AG20443 (cell line): ENCODE data around the gene CCDC186.
"Not testable (repeated sequence)": the region's sequence is repeated elsewhere in the genome, so short reads cannot be mapped to it uniquely, and the experiment has no call there.

Experiments used
- DNase-seq: peaks from one replicate; pipeline ENCODE4 v3.0.0; 2012; ENCODE audit warnings: low spot score, mixed read lengths

CCDC186 gene

GRCh38 chr10:114173603-114173920, 441 bp downstream of the CCDC186 start:
- DNase-seq: no peak

GRCh38 chr10:114172776-114173602, 1.0 kb downstream of the CCDC186 start:
- no peak for DNase-seq

- peak; percentile 8 for DNase-seq
Measured at GRCh38 chr10:114172216-114172615, 1.8 kb downstream of the CCDC186 start.

- no peak for DNase-seq
Measured at GRCh38 chr10:114168450-114169009, 5.5 kb downstream of the CCDC186 start.

GRCh38 chr10:114167985-114168384, 6.0 kb downstream of the CCDC186 start:
- no peak for DNase-seq

- no peak for DNase-seq
Measured at GRCh38 chr10:114166494-114166893, 7.5 kb downstream of the CCDC186 start.

DNA sequence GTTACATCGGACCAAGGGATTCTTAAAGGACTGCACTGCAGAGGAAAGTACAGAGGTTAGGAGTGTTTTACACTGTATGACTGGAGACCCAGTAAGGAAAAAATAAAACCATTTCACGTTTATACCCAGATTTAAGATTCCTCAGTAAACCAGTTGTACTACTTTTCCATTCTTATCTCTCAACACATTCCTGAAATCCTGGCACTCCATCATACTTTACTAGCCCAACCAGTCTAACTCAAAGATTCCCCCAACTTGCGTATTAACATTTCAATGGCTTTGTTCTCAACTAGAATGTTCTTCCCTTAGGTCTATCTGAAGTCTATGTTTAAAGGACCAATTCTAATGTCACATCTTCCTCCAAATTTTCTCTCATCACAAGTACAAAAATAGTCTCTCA, 8.0 kb downstream of the CCDC186 start:
- DNase-seq: no peak

DNA sequence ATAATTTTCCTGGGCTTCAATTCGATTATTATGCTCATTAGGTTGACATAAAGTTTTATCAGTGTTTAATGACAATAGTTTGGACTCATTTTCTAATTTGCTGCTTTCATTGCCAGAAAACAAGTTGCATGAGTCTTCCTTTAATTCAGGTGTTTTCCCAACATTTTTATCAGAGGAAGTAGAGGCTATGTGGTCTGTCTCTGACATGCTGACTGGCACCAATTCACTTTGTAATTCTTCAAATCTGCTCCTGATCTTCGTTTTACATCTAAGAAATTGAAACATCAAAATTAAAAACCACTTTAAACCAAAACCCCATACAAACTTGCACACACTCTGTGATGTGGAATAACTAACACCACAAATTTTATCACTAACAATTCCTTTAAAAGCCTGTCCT, 10.9 kb downstream of the CCDC186 start:
- DNase-seq: no peak

DNA sequence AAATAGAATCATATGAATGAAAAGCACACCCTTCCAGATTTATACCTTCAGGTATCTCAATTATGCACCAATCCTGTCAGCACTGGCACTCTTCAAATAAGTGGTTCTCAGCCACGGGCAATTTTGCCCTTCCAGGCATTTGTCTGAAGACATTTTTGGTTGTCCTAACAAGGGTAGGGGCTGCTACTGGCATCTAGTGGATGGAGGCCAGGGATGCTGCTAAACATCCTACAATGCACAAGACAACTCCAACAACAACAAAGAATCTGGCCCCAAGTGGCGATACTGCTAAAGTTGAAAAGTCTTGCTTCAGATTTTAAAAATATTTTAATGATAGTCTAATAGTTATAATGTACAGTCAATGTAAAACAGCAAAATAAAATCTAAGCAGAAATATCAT, 16.1 kb downstream of the CCDC186 start:
- no peak for DNase-seq

DNA sequence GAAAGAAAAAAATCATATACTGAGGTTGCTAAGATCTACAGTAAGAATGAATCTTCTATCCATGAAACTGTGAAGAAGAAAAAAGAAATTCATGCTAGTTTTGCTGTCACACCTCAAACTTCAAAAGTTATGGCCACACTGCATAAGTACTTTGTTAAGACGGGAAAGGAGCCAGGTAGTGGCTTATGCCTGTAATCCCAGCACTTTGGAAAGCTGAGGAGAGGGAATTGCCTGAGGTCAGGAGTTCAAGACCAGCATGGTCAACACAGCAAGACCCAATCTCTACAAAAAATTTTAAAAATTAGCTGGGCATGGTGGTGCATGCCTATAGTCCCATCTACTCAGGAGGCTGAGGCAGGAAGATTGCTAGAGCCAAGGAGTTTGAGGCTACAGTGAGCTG, 22.1 kb downstream of the CCDC186 start:
- no peak for DNase-seq

GRCh38 chr10:114151486-114151885, 22.5 kb downstream of the CCDC186 start:
- DNase-seq: peak; percentile 76

- DNase-seq: not testable (repeated sequence)
Measured at GRCh38 chr10:114149476-114149875, 24.5 kb downstream of the CCDC186 start.

DNA sequence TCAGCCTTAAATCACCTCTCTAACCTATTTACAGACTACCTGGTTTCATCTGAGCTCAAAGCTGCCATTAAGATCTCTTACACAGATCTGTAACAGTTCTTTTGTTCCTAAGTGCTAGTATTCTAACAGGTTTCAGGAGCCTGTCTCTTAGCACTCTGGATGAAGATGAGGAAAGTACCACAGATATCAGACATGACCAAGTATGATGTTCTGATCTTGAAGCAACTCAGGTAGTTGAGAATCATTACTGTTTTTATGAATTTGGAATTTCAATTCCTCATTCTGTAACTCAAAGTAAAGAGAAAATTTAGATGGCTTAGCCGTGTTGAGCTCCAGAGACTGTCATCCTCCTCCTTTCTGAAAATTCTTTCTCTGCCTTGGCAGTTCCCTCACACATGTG, 30.8 kb downstream of the CCDC186 start:
- DNase-seq: no peak

DNA sequence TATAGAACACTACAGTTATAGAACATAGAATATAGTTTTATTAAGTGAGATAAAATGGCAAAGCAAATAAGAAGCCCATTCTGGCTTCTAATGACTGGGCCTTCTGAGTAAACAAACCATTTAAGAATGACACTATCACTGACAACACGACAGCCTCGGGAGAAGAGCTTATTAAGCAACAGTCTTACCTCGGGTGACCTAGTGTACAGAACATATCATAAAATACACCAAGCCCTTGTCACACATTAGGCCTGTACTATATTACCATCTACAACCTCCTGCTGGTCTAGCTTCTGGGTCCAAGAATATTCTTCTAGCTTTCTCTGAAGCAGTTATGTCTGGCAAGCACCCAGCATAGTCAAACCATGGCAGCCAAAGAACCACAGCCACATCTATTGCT, 32.0 kb downstream of the CCDC186 start:
- DNase-seq: no peak

- not testable (repeated sequence) for DNase-seq
Measured at GRCh38 chr10:114140827-114141226, 33.2 kb downstream of the CCDC186 start.

- DNase-seq: no peak
Measured at GRCh38 chr10:114140036-114140435, 34.0 kb downstream of the CCDC186 start.

- no peak for DNase-seq
Measured at GRCh38 chr10:114138581-114138980, 35.4 kb downstream of the CCDC186 start.

DNA sequence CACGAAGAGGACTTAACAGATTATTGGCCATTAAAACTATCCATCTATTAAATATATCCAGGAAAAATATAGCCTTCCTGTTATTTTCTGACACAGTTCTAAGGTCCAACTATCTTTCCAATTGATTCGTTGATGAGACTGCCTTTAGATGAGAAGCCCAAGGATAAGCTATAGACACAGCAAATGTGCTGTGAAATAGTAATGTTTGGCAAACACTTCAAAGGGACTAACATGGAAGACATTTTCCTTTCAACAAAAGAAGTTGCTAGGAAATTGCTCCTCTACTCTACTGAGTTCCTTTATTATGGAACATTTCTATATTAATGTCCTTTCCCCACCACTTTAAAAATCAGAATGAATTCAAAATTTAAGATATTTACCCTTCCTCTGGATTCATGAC, 38.5 kb downstream of the CCDC186 start:
- no peak for DNase-seq

- DNase-seq: no peak
Measured at GRCh38 chr10:114131094-114131493, 42.9 kb downstream of the CCDC186 start.

GRCh38 chr10:114121031-114121430, 53.0 kb downstream of the CCDC186 start:
- DNase-seq: no peak

DNA sequence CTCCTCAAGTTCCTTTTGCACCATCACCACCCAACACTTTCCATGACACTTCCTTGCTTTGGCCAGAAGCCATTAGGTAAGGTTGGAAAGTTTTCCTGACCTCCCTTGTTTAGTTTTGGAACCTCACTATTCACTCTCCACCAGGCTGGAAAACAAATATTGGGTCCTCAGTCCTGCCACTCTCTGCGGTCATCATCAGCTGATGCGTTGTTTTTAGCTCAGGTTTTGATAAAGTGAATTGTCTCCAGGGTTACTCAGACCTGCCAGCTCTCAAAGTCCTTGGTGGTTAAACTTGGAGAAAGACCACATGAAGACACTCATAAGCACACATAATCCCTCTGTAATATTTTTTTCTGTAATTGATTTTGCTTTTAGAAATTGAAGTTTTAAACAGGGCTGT, 55.5 kb downstream of the CCDC186 start:
- DNase-seq: no peak

DNA sequence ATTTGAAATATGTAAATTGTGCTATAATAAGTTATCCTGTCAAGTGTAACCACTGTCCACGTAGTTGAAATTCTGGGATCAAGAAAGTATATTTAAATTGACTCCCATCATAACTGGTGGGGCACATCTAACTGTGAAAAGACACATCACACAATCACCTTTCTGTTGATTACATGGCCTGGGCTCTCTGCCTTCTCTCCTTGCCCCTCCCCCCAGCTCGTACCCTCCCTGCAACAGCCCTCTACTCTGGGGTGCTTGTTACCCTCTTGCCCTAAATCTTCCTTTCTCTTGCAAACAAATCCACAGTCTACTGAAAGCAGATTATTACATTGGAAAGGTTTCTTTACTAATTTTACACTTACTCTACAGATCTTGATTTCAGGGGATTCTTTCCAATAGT, 56.3 kb downstream of the CCDC186 start:
- no peak for DNase-seq

GRCh38 chr10:114115661-114116445, 58.1 kb downstream of the CCDC186 start:
- DNase-seq: no peak
